Aorta (tissue), 4 donors: ENCODE results near the gene SNAPC2. TPM values are rescaled to one million over a fixed set of nuclear protein-coding genes. Genes with fewer than 3 reads are reported as not detected.

Experiments
- polyA plus RNA-seq, 2 donors: library from polyadenylated mRNA; stranded (reverse); fragments of 200-250 nt; gene quantifications; one replicate each; pipeline ENCODE4 v1.2.3, GENCODE V29; 2013
- total RNA-seq, 2 donors: library from RNA; stranded (reverse); fragmentation: NEBNext Ultra II Directional; extraction: Animal tissue kit (Norgen Biotek cat#: 25700); gene quantifications; one replicate each; pipeline ENCODE4 v1.2.1, GENCODE V29; 2021
- donor health status: healthy with polysubstance abuse.
- donor health status: Bipolar disorder and iron deficiency.
- donor health status: DM: no; HTN: no; CAD: no.
- donor health status: DM: yes; HTN: yes; CAD: no.

Gene SNAPC2
- total and polyA plus RNA-seq, 4 donors: 12.0 to 26.6 (median 21.3) TPM

Other genes with a start within 250 kb of the SNAPC2 start
- gene MCEMP1, start 243.2 kb upstream of the SNAPC2 start, total RNA-seq: 1 to 10 TPM in 1 of 2 donors, under 1 TPM in 1; 0.63 to 4.3 TPM
- gene MCEMP1, start 243.2 kb upstream of the SNAPC2 start, polyA plus RNA-seq: 1 to 10 TPM in 1 of 2 donors, under 1 TPM in 1; 0.10 to 8.3 TPM
- gene TRAPPC5, start 239.5 kb upstream of the SNAPC2 start, total RNA-seq: 10 to 100 TPM; 54.0 to 60.1 TPM
- 10 to 100 TPM; 26.8 to 79.6 TPM for gene TRAPPC5, start 239.5 kb upstream of the SNAPC2 start, polyA plus RNA-seq
- gene FCER2, start 218.2 kb upstream of the SNAPC2 start, total RNA-seq: 1 to 10 TPM in 1 of 2 donors, under 1 TPM in 1; 0.36 to 2.9 TPM
- not detected for gene FCER2, start 218.2 kb upstream of the SNAPC2 start, polyA plus RNA-seq
- gene CLEC4G, start 188.2 kb upstream of the SNAPC2 start, total RNA-seq: 10 to 100 TPM in 1 of 2 donors, 1 to 10 TPM in 1; 2.8 to 26.8 TPM
- 1 to 10 TPM in 1 of 2 donors, not detected in 1; 2.3 TPM for gene CLEC4G, start 188.2 kb upstream of the SNAPC2 start, polyA plus RNA-seq
- gene CD209, start 172.8 kb upstream of the SNAPC2 start, total RNA-seq: 10 to 100 TPM; 19.2 to 63.9 TPM
- gene CD209, start 172.8 kb upstream of the SNAPC2 start, polyA plus RNA-seq: 1 to 10 TPM; 1.0 to 3.1 TPM
- gene CLEC4M, start 157.1 kb upstream of the SNAPC2 start, total RNA-seq: not detected
- gene CLEC4M, start 157.1 kb upstream of the SNAPC2 start, polyA plus RNA-seq: under 1 TPM in 1 of 2 donors, not detected in 1; 0.50 TPM
- gene EVI5L, start 90.1 kb upstream of the SNAPC2 start, total RNA-seq: 10 to 100 TPM; 13.0 to 13.4 TPM
- 10 to 100 TPM in 1 of 2 donors, 1 to 10 TPM in 1; 4.3 to 11.9 TPM for gene EVI5L, start 90.1 kb upstream of the SNAPC2 start, polyA plus RNA-seq
- under 1 TPM in 1 of 2 donors, not detected in 1; 0.09 TPM for gene PRR36, start 45.9 kb upstream of the SNAPC2 start, total RNA-seq
- gene PRR36, start 45.9 kb upstream of the SNAPC2 start, polyA plus RNA-seq: under 1 TPM in 1 of 2 donors, not detected in 1; 0.13 TPM
- gene LRRC8E, start 31.8 kb upstream of the SNAPC2 start, total RNA-seq: under 1 TPM in 1 of 2 donors, not detected in 1; 0.60 TPM
- gene LRRC8E, start 31.8 kb upstream of the SNAPC2 start, polyA plus RNA-seq: not detected
- gene MAP2K7, start 16.5 kb upstream of the SNAPC2 start, total RNA-seq: 10 to 100 TPM; 26.6 to 34.3 TPM
- 10 to 100 TPM; 14.7 to 23.3 TPM for gene MAP2K7, start 16.5 kb upstream of the SNAPC2 start, polyA plus RNA-seq
- gene TGFBR3L, start 5.5 kb upstream of the SNAPC2 start, total RNA-seq: under 1 TPM in 1 of 2 donors, not detected in 1; 0.84 TPM
- gene TGFBR3L, start 5.5 kb upstream of the SNAPC2 start, polyA plus RNA-seq: 1 to 10 TPM in 1 of 2 donors, not detected in 1; 1.5 TPM
- gene CTXN1, start 5.8 kb downstream of the SNAPC2 start, total RNA-seq: 1 to 10 TPM; 1.9 to 2.5 TPM
- under 1 TPM in 1 of 2 donors, not detected in 1; 0.51 TPM for gene CTXN1, start 5.8 kb downstream of the SNAPC2 start, polyA plus RNA-seq
- gene TIMM44, start 23.3 kb downstream of the SNAPC2 start, total RNA-seq: 10 to 100 TPM; 44.5 to 53.5 TPM
- 100 to 1,000 TPM in 1 of 2 donors, 10 to 100 TPM in 1; 26.4 to 126 TPM for gene TIMM44, start 23.3 kb downstream of the SNAPC2 start, polyA plus RNA-seq
- gene ELAVL1, start 85.3 kb downstream of the SNAPC2 start, total RNA-seq: 10 to 100 TPM; 48.5 to 48.9 TPM
- gene ELAVL1, start 85.3 kb downstream of the SNAPC2 start, polyA plus RNA-seq: 10 to 100 TPM in 1 of 2 donors, 1 to 10 TPM in 1; 8.1 to 24.2 TPM
- not detected for gene CCL25, start 132.4 kb downstream of the SNAPC2 start, total RNA-seq
- gene CCL25, start 132.4 kb downstream of the SNAPC2 start, polyA plus RNA-seq: 10 to 100 TPM in 1 of 2 donors, not detected in 1; 25.2 TPM
- gene FBN3, start 229.3 kb downstream of the SNAPC2 start, total RNA-seq: not detected
- gene FBN3, start 229.3 kb downstream of the SNAPC2 start, polyA plus RNA-seq: not detected